GM18858 (cell line): ENCODE results near the gene SFXN3.

ENCODE experiments used
- ATAC-seq: cut with Tn5 transposase; IDR thresholded peaks from one replicate; pipeline ENCODE4 v1.9.1; 2021; ENCODE audit not compliant: unreplicated experiment

Gene SFXN3

DNA sequence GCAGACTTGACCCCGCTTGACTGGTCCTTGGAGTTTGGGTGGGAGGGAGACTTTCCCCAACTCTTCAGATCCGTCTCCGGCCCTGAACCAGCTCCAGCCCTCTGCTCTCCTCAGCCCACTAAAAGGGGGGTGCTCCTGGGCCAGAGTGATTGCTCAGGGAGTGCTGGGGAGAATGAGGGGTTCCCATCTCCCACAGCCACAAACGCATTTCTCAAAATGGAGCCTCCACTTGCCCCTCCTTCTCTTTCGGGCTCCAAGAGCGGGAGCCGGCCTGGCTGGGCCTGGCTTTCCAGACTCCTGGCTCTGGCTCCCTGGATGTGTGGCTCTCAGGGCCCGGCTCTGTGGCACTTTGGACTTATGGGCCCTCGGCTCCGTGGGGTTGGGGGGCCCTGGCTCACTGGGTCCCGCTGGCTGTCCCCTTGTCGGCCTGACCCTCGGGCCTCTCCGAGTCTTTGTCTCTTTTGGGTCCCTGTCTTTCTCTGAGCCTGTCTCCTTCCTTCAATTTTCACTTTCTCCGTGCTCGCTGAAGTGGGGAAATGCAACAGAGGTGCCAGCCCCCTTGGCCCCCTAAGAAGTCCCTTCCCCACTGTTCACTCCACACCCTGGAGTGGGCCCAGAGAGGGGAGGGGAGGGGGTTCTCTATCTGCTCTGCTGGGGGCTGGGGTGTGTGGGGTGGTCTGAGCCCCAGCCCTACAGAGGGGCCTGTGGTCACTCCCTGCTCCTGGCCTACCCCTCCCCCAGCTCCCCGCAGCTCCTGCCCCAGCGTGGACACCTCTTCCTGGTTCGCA, 30.7 kb upstream of the SFXN3 start:
- no peak for ATAC-seq

DNA sequence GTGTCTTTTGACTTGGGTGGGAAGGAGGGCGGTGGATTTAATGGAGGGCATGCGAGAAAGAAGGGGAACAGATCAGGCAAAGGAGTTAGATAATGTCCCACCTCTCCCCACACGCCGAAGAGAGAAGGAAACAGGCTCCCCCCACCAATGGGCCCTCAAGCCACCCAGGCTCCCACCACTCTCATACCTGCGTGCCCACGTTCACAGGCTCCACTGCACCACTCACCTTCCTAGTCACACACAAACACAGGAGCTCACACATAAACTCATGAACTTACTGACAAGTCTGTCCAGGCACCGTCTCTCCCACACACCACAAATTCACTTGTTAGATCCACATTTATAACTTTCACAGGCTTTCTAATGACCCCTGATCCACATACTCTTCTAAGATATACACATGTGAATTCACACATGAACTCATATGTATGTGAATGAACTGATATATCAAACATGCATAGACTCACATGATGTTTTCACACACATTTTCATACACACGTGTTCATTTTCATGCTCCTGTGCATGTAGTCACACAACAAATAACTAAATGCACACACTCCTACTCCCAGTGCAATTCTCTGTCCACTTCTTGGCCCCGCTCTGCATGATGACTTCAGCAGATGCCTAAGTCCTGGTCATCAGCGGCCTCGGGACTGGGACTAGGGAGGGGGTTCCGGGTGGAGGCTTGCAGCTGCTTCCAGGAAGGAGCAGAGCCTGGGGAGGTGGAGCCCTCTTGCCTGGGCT, 29.9 kb upstream of the SFXN3 start:
- no peak for ATAC-seq

DNA sequence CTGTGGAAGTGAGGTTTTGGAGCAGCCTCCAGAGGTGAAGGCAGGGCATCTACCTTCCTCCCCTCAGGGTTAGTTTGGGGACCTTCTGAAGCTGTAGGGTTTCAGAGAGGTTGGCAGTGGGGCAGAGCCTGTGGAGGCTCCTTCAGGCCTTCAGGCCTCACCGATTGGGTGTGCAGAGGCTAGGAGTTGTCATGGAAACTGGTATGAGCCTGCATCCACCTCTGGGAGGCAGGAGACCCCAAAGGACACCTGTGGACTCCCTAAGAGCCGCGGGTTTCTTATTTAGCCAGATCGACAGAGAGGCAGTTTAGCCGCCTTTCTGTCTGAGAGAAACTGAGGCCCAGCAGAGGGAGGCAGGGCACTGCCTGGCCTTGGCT, 29.4 kb upstream of the SFXN3 start:
- no peak for ATAC-seq

DNA sequence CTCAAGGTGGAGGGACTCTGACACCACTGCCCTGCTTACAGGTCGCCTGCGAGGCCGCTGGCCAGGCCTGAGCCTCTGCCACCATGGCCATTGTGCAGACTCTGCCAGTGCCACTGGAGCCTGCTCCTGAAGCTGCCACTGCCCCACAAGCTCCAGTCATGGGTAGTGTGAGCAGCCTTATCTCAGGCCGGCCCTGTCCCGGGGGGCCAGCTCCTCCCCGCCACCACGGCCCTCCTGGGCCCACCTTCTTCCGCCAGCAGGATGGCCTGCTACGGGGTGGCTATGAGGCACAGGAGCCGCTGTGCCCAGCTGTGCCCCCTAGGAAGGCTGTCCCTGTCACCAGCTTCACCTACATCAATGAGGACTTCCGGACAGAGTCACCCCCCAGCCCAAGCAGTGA, 28.6 kb upstream of the SFXN3 start:
- no peak for ATAC-seq

DNA sequence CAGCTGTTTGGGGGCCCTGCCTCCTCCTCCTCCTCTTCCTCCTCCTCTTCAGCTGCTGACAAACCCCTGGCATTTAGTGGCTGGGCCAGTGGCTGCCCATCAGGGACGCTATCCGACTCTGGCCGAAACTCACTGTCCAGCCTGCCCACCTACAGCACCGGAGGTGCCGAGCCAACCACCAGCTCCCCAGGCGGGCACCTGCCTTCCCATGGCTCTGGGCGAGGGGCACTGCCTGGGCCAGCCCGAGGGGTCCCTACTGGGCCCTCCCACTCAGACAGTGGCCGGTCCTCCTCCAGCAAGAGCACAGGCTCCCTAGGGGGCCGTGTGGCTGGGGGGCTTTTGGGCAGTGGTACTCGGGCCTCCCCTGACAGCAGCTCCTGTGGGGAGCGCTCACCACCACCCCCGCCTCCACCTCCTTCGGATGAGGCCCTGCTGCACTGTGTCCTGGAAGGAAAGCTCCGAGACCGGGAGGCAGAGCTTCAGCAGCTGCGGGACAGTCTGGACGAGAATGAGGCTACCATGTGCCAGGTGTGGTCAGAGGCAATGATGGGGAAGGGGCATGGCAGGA, 27.3 kb upstream of the SFXN3 start:
- no peak for ATAC-seq

DNA sequence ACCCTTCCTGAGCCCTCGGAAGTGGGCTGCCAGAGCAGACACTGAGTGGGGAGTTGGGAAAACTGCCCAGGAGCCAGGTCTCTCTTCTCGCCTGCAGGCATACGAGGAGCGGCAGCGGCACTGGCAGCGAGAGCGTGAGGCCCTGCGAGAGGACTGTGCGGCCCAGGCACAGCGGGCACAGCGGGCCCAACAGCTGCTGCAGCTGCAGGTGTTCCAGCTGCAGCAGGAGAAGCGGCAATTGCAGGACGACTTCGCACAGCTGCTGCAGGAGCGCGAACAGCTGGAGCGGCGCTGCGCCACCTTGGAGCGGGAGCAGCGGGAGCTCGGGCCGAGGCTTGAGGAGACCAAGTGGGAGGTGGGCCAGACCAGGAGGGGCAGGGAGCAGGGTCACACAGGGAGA, 25.7 kb upstream of the SFXN3 start:
- no peak for ATAC-seq

DNA sequence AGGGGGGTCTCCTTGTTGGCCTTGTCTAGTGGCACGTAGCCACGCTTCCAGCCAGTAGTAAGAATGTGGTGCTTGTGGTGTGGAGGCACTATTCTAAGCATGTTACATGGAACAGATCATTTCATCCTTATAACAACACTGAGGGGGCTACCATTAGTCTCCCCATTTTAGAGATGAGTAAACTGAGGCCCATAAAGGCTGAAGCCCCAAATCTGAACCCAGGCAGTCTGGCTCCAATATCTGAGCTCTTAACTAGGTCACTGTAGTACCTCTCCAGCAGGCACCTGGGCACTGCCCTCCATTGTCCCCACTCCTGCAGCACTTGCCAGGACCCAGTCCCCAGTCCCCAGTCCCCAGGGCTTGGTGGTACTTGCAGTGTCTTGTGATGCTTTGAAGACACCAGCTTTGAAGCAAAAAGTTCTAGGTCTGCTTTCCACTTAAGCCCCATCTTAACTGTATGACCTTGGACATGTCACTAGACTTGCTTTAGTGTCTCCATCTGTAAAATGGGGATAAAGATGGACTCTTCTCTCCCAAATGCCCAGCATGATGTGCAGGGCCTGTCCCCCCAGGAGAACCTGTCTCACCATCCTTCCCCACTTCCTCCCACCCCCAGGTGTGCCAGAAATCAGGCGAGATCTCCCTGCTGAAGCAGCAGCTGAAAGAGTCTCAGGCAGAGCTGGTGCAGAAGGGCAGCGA, 25.0 kb upstream of the SFXN3 start:
- ATAC-seq, result no peak

DNA sequence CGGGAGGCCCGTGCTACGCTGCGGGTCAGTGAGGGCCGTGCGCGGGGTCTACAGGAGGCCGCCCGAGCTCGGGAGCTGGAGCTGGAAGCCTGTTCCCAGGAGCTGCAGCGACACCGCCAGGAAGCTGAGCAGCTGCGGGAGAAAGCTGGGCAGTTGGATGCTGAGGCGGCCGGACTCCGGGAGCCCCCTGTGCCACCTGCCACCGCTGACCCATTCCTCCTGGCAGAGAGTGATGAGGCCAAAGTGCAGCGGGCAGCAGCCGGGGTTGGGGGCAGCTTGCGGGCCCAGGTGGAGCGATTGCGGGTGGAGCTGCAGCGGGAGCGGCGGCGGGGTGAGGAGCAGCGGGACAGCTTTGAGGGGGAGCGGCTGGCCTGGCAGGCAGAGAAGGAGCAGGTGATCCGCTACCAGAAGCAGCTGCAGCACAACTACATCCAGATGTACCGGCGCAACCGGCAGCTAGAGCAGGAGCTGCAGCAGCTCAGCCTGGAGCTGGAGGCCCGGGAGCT, 24.4 kb upstream of the SFXN3 start:
- ATAC-seq, result no peak

DNA sequence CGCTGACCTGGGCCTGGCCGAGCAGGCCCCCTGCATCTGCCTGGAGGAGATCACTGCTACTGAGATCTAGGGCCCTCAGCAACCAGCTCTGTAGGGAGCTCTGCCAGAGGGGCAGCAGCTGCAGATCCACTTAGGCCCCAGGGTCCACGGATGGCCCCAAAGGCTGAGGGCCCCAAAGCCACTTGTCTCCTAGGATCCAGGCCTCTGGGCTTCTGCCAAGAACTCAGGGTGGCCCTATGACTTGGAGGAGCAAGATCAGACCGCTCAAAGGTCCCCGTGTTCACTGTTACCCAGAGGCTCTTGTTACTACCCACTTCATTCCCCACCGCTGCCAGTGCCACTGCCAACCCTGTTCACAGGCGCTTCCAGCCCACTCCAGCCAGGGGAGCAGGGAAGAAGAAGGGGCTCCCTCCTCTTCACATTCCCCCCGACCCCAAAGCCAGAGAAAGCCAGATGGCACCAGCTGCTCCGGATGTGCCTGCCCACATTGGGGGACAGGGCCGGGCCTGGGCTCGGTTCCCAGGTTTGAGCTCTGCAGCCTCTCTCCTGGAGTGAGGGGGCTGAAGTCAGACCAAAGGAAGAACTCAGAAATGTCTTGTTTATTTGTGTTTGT, 23.8 kb upstream of the SFXN3 start:
- no peak for ATAC-seq

DNA sequence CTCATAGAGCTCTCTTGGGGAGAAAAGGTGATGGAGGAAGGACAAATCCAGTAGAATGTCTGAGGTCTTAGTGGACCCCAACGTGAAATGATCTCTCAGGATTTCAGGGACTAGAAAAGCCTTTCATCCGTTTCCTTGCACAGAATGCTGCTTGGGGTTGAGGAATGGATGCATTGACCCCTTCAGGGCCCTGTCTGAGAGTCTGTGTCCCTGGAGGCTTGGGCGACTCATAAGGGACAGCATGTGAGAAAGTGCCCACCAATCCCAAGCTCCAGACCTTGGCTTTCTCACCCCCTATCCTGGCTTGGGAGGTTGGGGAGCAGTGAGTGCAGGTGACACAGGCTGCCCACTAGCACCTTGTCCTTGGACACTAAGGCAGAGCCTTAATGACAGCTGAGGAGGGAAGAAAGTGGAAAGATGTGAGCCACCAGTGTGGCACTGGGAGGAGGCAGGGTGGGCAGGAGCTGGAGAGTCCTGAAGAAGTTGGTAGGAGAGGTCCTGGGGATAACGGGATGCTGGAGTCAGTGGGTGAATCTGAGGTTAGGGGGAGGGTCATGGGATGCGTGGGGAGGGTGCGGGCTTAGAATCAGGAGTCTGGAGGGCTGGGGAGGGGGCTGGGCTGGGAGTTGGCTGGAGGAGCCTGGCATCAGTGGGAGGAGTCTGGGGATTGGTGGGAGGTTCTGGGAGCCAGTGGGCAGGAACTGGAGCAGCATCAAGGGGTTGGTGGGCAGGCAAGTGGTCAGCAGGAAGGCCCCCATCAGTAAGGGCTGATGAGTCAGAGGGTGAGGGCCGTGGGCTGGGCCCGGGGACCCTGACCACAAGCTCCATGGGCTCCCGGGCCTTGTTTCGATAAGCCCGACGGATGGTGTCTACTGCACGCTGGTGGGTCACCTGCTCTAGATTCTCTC, 22.9 kb upstream of the SFXN3 start:
- ATAC-seq, result no peak

DNA sequence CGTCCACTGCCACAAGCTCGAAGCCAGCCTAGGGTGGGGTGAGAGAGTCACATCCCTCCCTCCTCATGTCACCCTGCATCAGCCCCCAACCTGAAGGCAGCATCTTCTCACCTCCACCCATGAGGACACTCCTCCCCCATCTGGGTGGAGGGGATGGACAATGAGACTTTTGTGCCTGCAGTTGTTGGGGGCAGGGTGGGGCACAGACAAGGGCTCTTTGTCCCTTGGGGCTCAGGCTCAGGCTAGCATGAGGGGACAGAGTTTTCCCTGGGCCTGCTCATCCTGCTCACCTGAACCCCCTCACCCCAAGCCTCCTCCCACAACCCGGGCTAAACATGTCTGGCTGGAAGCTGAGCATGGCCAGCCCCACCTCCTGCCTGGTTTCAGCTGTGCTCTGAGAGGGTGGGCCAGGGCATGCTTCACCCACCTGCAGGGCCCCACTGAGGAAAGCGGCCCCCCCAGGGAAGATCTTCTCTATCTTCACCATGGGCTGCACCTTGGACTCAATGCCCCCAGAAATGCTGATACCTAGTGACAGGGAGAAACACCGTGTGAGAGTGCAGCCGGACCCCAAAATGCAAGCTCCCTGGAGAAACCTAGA, 22.1 kb upstream of the SFXN3 start:
- no peak for ATAC-seq

DNA sequence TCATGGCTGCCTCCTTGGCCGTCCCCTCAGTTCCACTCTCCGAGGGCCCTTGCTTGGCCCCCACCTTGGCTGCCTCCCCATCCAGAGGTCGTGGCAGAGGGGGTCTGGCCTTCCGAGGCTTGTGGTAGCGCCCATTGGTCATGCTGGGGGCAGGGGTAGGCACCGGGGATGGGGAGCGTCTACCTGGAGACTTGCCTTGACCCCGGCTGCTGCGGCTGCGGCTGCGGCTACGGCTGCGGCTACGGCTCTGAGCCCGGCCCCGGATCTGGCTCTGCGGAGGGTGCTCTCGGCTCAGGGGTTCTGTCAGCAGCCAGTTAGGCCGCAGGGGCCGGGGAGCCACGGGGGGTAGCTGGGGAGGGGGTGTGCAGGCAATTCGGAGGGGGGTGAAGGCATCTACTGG, 20.7 kb upstream of the SFXN3 start:
- ATAC-seq, result no peak

DNA sequence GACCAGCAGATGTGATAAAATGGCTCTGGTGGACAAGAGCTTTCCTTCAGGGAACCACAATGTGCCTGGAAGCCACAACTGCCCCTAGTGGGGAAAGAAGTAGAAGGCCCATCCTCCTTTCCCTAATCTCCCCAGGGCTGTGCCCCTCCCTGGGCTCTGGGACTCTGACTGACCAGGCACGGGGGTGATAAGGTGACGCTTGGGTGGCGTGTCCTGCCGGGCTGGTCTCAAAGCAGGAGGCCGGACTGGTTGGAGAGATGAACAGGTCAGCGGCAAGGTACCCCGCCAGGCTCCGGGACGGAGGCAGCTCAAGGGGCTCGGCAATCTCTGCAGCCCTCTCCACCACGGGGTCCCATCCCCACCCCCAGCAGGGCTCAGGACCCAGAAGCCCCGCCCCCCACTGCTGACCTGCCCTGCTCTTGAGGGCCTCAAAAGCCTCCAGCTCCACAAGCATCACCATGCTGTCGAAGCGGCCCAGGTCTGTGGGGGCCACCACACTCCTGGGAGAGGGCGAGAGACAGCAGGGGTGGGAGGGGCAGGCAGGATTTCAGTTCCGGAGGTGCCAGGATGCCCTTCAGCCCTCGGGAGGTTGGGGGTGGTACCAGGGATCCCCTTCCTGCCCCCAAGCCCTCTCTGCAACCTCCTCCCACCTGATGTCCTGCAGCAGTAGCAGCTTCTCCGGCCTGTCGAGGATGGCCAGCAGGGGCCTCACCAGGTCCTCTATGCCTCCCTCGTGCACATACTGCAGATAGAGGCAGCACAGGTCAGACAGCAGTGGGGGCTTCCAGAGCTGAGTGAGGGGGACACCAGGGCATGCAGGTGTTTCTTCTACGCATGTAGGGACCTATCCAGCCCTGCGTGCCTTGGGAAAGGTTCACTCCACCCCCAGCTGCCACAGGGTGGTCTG, 19.3 kb upstream of the SFXN3 start:
- no peak for ATAC-seq

DNA sequence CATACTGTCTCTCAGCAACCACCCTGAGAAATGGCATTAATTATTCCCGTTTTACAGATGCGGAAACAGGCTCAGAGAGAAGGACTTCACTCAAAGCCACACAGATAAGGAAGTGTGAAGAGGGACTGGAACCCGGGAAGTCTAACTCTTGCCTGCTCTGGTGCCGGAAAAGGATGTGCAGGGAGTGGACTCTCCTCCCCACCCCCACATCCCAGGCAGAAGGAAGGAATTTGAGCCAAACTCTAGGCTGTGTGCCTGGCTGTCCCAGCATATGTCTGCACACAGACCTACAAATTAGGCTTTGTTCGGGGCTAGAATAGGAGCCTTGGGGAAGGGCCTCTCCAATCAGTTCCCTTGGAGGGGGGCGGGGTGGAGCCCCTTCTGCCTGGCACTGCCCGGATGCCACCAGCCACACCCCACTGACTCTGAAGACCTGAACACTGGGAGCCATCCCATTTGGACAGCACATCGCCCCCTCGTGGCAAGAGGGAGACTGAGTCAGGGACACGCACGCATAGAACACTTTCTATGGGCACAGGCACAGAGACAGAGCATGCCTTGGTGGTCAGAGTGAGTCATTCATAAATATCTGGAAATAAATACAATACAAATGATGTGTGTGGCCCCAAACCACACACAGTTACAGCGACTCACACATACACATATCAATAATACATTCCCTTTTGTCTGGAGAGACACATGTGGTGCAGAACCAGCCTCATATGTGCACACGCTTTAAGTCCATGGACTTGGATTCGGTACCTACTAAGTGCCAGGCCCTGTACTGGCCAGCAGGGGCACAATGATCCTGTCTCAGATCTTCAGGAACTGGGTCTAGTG, 18.3 kb upstream of the SFXN3 start:
- peak; percentile 71 for ATAC-seq

DNA sequence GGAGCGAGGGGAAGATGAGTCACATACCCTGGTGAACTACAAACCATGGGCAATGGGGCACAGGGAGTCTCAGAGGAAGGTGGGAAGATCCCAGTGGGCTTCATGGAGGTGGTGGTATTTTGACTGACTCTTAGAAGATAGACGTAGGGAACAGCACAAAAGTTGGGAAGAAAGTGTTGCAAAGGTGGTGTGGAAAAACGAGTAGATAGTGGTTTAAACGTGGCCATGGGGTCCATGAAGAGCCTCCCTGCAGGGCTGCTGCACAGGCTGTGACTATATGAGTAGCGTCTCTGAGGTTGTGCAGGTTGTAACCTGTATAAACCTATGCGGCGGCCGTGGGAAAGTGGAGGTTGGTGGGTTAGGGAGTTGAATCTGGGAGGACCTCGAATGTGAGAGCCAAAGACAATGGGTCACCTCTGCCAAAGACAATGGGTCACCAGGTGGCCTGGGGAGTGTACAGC, 17.6 kb upstream of the SFXN3 start:
- ATAC-seq, result no peak

DNA sequence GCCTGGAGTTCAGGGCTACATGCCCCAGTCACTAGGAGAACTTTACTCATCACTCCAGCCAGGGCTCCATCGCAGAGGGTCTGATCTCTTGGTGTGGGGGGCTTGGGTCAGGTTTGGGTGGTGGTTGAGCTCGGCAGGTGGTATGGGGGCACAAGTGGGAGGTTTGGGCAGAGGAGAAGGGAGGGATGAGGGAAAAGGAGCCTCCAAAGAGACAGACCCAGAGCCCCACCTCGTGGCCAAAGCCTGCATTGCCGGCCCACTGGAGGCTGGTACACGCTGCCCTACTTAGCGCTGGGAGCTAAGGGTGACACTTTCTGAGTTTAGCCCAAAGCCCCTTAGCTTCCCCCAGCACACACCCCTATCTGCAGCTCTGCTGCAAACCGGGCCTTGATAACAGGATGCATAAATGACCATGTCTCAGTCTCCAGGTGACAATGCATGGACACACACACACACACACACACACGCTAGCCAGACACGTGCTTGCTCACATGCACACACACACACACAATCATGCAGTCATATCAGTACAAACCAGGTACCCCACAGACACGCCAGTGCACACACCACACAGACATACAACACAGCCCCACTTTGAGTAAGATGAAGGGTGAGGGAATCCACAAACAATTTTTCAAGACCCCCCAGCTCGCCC, 16.7 kb upstream of the SFXN3 start:
- no peak for ATAC-seq

DNA sequence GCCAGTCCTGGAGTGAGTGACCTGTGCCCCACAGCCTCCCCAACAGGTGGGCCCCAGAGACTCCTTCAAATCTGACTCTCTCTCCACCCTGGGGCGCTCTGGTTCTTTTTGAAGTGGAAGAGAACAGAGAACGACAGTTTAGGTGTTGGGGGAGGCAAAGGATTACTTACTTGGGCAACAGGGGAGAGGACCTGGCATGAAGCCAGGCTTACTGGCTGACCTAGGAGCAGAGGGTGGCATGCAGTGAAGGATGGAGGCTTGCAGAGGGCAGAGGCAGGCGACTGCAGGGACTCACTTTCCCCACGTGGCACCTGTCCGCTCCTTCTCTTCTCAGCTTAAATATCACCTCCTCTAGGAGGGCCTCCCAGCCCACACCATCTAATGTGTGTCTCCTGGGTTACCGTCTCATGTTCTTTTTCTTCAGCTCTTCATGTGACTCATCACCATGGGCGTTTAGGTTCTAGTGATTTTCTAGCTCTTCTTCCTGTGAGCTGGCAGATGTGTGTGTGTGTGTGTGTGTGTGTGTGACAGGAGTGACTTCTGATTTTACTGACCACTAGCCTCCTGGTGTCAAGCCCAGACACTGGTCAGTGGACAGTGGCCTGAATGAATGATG, 16.0 kb upstream of the SFXN3 start:
- ATAC-seq, result no peak
